WTC11 (cell line): ENCODE results near the gene PAX9. TPM values are rescaled to one million over a fixed set of nuclear protein-coding genes. Genes with fewer than 3 reads are reported as not detected.
A peak's percentile ranks its signal among the peaks of the same experiment; 100 is the strongest.

ENCODE experiments used
- ATAC-seq: fragments of 200-7000 bp; cut with Tn5 transposase; 2 replicates; pipeline ENCODE4 v1.10.0; 2021; ENCODE audit warnings: mild to moderate bottlenecking, moderate library complexity
- CTCF ChIA-PET: fragments of 300-600 bp; sonication (Branson Sonifier 250); formaldehyde crosslinking; loops from one replicate; lab custom pipeline; 2021; ENCODE audit warnings: antibody characterized with exemption; lab: Charles Lee
- POLR2A ChIA-PET: fragments of 350-600 bp; sonication (Branson Sonifier 250); formaldehyde crosslinking; loops from one replicate; lab custom pipeline; 2021; ENCODE audit warnings: antibody characterized with exemption; lab: Charles Lee
- DNase-seq: peaks from one replicate; pipeline ENCODE4 v3.0.0; 2021; ENCODE audit warnings: low spot score
- H3K27ac Mint-ChIP-seq: 2 replicates; pipeline ENCODE4 v1.8.0; 2021; ENCODE audit warnings: mixed read lengths
- H3K27me3 Mint-ChIP-seq: 2 replicates; pipeline ENCODE4 v1.8.0; 2021; ENCODE audit warnings: low read depth, mild to moderate bottlenecking, moderate library complexity, mixed read lengths
- H3K36me3 Mint-ChIP-seq: 2 replicates; pipeline ENCODE4 v1.8.0; 2021; ENCODE audit warnings: mixed read lengths
- H3K4me1 Mint-ChIP-seq: 2 replicates; pipeline ENCODE4 v1.8.0; 2022; ENCODE audit warnings: mixed read lengths
- H3K4me3 Mint-ChIP-seq: 2 replicates; pipeline ENCODE4 v1.8.0; 2021; ENCODE audit warnings: mild to moderate bottlenecking, moderate library complexity, mixed read lengths
- H3K9me3 Mint-ChIP-seq: 2 replicates; pipeline ENCODE4 v1.8.0; 2021; ENCODE audit warnings: mixed read lengths
- AFF4 ChIP-seq: sonication (generic); formaldehyde crosslinking; IDR thresholded peaks from 2 replicates; pipeline ENCODE4 v1.8.1; 2023; ENCODE audit warnings: mild to moderate bottlenecking, missing genetic modification reagents, borderline replicate concordance
- ATF6 ChIP-seq: sonication (generic); formaldehyde crosslinking; IDR thresholded peaks from 2 replicates; pipeline ENCODE4 v1.8.1; 2023; ENCODE audit warnings: mild to moderate bottlenecking, missing genetic modification reagents
- CREB1 ChIP-seq: sonication (generic); formaldehyde crosslinking; IDR thresholded peaks from 2 replicates; pipeline ENCODE4 v1.8.0; 2023; ENCODE audit warnings: mild to moderate bottlenecking, missing genetic modification reagents
- CREM ChIP-seq: sonication (generic); formaldehyde crosslinking; IDR thresholded peaks from 2 replicates; pipeline ENCODE4 v1.8.1; 2022; ENCODE audit warnings: mild to moderate bottlenecking, missing genetic modification reagents, moderate library complexity
- CTCF ChIP-seq: fragments of 200-600 bp; IDR thresholded peaks from 2 replicates; pipeline ENCODE4 v1.8.0; 2022; ENCODE audit warnings: antibody characterized with exemption
- ETV6 ChIP-seq: sonication (generic); formaldehyde crosslinking; IDR thresholded peaks from 2 replicates; pipeline ENCODE4 v1.8.1; 2022; ENCODE audit warnings: mild to moderate bottlenecking, missing genetic modification reagents
- JAZF1 ChIP-seq: fragments of 250-450 bp; sonication (Bioruptor Pico); IDR thresholded peaks from 2 replicates; pipeline ENCODE4 v1.9.0; 2021; ENCODE audit warnings: moderate library complexity, mild to moderate bottlenecking, inconsistent platforms
- JUN ChIP-seq: sonication (generic); formaldehyde crosslinking; IDR thresholded peaks from 2 replicates; pipeline ENCODE4 v1.8.0; 2023; ENCODE audit warnings: mild to moderate bottlenecking, missing genetic modification reagents
- MAX ChIP-seq: sonication (generic); formaldehyde crosslinking; IDR thresholded peaks from 2 replicates; pipeline ENCODE4 v1.8.0; 2022; ENCODE audit warnings: mild to moderate bottlenecking, missing genetic modification reagents
- MLX ChIP-seq: sonication (generic); formaldehyde crosslinking; IDR thresholded peaks from 2 replicates; pipeline ENCODE4 v1.8.1; 2023; ENCODE audit warnings: mild to moderate bottlenecking, missing genetic modification reagents, moderate library complexity
- PRDM15 ChIP-seq: sonication (generic); formaldehyde crosslinking; IDR thresholded peaks from 2 replicates; pipeline ENCODE4 v1.8.0; 2022; ENCODE audit warnings: missing genetic modification reagents
- RELA ChIP-seq: sonication (generic); formaldehyde crosslinking; IDR thresholded peaks from 2 replicates; pipeline ENCODE4 v1.8.1; 2022; ENCODE audit warnings: missing genetic modification reagents, mild to moderate bottlenecking, borderline replicate concordance
- SMAD4 ChIP-seq: sonication (generic); formaldehyde crosslinking; IDR thresholded peaks from 2 replicates; pipeline ENCODE4 v1.8.0; 2022; ENCODE audit warnings: mild to moderate bottlenecking, missing genetic modification reagents
- SP1 ChIP-seq: sonication (generic); formaldehyde crosslinking; conservative IDR thresholded peaks from 2 replicates; pipeline ENCODE4 v1.8.1; 2022; ENCODE audit warnings: missing genetic modification reagents
- TEAD1 ChIP-seq: sonication (generic); formaldehyde crosslinking; IDR thresholded peaks from 2 replicates; pipeline ENCODE4 v1.8.0; 2022; ENCODE audit warnings: mild to moderate bottlenecking, missing genetic modification reagents
- ZNF263 ChIP-seq: sonication (generic); formaldehyde crosslinking; IDR thresholded peaks from 2 replicates; pipeline ENCODE4 v1.8.1; 2022; ENCODE audit warnings: low read depth, mild to moderate bottlenecking, moderate library complexity, missing genetic modification reagents
- total RNA-seq: library from RNA; stranded (reverse); gene quantifications from 3 replicates; pipeline ENCODE4 v1.2.3, GENCODE V29; 2021

Gene PAX9
- total RNA-seq, 1 experiment from 2014 or later, result not detected

- Mint-ChIP-seq H3K27ac (no peak overlapping the region), H3K4me3 (peak overlapping the region; percentile 36), H3K4me1 (peaks cover 43% of the 10 kb centered on the region), H3K27me3 (peaks cover 100% of the 10 kb centered on the region), H3K9me3 (no peaks in the 10 kb centered on the region), H3K36me3 (no peaks in the 10 kb centered on the region)
- ChIA-PET CTCF (interaction anchor here (1.2 to 6.4 kb wide), 2 partner anchors 129 to 288 kb away, joined by 5 to 44 read pairs; no protein-coding TSS in a partner anchor), POLR2A (no interaction called here)
- TF ChIP-seq JUN (CRISPR knock-in tag) (no peak), CREM (no peak), ATF6 (CRISPR knock-in tag) (no peak), SMAD4 (CRISPR knock-in tag) (no peak), SP1 (CRISPR knock-in tag) (no peak), ZNF263 (CRISPR knock-in tag) (no peak), CREB1 (CRISPR knock-in tag) (no peak), TEAD1 (no peak), CTCF (no peak), PRDM15 (CRISPR knock-in tag) (no peak), ETV6 (no peak), JAZF1 (no peak), RELA (CRISPR knock-in tag) (no peak), MLX (CRISPR knock-in tag) (no peak), AFF4 (CRISPR knock-in tag) (no peak), MAX (CRISPR knock-in tag) (no peak)
- DNase-seq (peak; percentile 63), ATAC-seq (peak; percentile 10; the same call in 1 of the 2 replicates)
These were observed 7.5 kb upstream of the PAX9 start for GRCh38 chr14:36653962-36654793.
